ENCODE results near the gene SFSWAP.
"Not testable (repeated sequence)": the region's sequence is repeated elsewhere in the genome, so short reads cannot be mapped to it uniquely, and the experiment has no call there.

SFSWAP gene

GRCh38 chr12:131793243-131794022 is 82.5 kb downstream of the SFSWAP start:
- DNase-seq (ENCODE audit: low spot score) = no peak

- DNase-seq (ENCODE audit: low spot score) = no peak
These were observed 83.2 kb downstream of the SFSWAP start for GRCh38 chr12:131794061-131794460.

GRCh38 chr12:131794573-131794972 is 83.7 kb downstream of the SFSWAP start:
- DNase-seq (ENCODE audit: low spot score) = no peak

- DNase-seq (ENCODE audit: low spot score) = no peak
These were observed 84.2 kb downstream of the SFSWAP start for GRCh38 chr12:131795064-131795463.

GRCh38 chr12:131795690-131796410 is 85.0 kb downstream of the SFSWAP start:
- no peak for DNase-seq (ENCODE audit: low spot score)

- DNase-seq (ENCODE audit: low spot score) = no peak
These were observed 85.5 kb downstream of the SFSWAP start for GRCh38 chr12:131796411-131796736.

- no peak for DNase-seq (ENCODE audit: low spot score)
These were observed 86.1 kb downstream of the SFSWAP start for GRCh38 chr12:131796754-131797587.

- DNase-seq (ENCODE audit: low spot score) = no peak
These were observed 86.7 kb downstream of the SFSWAP start for GRCh38 chr12:131797588-131797934.

GRCh38 chr12:131799195-131799594 is 88.3 kb downstream of the SFSWAP start:
- no peak for DNase-seq (ENCODE audit: low spot score)

GRCh38 chr12:131799828-131800593 is 89.1 kb downstream of the SFSWAP start:
- no peak for DNase-seq (ENCODE audit: low spot score)

GRCh38 chr12:131800594-131801135 is 89.8 kb downstream of the SFSWAP start:
- no peak for DNase-seq (ENCODE audit: low spot score)

GRCh38 chr12:131801254-131801866 is 90.5 kb downstream of the SFSWAP start:
- no peak for DNase-seq (ENCODE audit: low spot score)

GRCh38 chr12:131803961-131804521 is 93.2 kb downstream of the SFSWAP start:
- DNase-seq (ENCODE audit: low spot score) = no peak

- DNase-seq (ENCODE audit: low spot score) = no peak
These were observed 94.5 kb downstream of the SFSWAP start for GRCh38 chr12:131805421-131805820.

GRCh38 chr12:131806674-131807073 is 95.8 kb downstream of the SFSWAP start:
- DNase-seq (ENCODE audit: low spot score) = no peak

- peak; percentile 26 for DNase-seq (ENCODE audit: low spot score)
These were observed 98.0 kb downstream of the SFSWAP start for GRCh38 chr12:131808744-131809371.

- not testable (repeated sequence) for DNase-seq (ENCODE audit: low spot score)
These were observed 98.8 kb downstream of the SFSWAP start for GRCh38 chr12:131809476-131810254.

- no peak for DNase-seq (ENCODE audit: low spot score)
These were observed 99.8 kb downstream of the SFSWAP start for GRCh38 chr12:131810726-131811125.

- no peak for DNase-seq (ENCODE audit: low spot score)
These were observed 104.2 kb downstream of the SFSWAP start for GRCh38 chr12:131815131-131815530.

GRCh38 chr12:131816495-131816894 is 105.6 kb downstream of the SFSWAP start:
- DNase-seq (ENCODE audit: low spot score) = no peak
